ENCODE data around the gene KCNB1.

Gene KCNB1

DNA sequence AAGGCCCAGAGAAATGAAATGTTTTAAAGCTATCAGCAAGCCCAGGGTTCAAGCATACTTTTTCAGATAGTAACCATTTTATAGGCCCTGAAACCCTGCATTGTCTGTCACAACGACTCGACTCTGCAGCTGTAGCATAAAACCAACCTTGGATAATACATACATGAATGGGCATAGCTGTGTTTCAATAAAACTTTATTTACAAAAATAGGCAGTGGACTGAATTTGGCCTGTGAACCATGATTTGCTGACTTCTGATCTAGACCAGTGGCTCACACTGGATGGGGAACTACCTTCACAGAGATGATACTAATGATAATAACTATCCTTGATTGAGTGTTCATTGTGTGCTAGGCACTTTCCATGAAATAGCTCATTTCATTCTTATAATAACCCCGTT lies 107.3 kb downstream of the KCNB1 start:
- no peaks in the 10 kb centered on the region for H3K27me3 ChIP-seq
- peaks cover 3% of the 10 kb centered on the region; the same call in 1 of the 2 replicates for H3K4me1 ChIP-seq
- no peak overlapping the region for H3K4me3 ChIP-seq (ENCODE audit: low read depth, low read length)
- no peak for DNase-seq
- H3K9me3 ChIP-seq, result no peaks in the 10 kb centered on the region
- TF ChIP-seq, protein P1, sequence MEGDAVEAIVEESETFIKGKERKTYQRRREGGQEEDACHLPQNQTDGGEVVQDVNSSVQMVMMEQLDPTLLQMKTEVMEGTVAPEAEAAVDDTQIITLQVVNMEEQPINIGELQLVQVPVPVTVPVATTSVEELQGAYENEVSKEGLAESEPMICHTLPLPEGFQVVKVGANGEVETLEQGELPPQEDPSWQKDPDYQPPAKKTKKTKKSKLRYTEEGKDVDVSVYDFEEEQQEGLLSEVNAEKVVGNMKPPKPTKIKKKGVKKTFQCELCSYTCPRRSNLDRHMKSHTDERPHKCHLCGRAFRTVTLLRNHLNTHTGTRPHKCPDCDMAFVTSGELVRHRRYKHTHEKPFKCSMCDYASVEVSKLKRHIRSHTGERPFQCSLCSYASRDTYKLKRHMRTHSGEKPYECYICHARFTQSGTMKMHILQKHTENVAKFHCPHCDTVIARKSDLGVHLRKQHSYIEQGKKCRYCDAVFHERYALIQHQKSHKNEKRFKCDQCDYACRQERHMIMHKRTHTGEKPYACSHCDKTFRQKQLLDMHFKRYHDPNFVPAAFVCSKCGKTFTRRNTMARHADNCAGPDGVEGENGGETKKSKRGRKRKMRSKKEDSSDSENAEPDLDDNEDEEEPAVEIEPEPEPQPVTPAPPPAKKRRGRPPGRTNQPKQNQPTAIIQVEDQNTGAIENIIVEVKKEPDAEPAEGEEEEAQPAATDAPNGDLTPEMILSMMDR (IDR thresholded peaks at IDR 0.05; ENCODE audit: low read depth, low read length), result no peak
- no peaks in the 10 kb centered on the region for H3K36me3 ChIP-seq

DNA sequence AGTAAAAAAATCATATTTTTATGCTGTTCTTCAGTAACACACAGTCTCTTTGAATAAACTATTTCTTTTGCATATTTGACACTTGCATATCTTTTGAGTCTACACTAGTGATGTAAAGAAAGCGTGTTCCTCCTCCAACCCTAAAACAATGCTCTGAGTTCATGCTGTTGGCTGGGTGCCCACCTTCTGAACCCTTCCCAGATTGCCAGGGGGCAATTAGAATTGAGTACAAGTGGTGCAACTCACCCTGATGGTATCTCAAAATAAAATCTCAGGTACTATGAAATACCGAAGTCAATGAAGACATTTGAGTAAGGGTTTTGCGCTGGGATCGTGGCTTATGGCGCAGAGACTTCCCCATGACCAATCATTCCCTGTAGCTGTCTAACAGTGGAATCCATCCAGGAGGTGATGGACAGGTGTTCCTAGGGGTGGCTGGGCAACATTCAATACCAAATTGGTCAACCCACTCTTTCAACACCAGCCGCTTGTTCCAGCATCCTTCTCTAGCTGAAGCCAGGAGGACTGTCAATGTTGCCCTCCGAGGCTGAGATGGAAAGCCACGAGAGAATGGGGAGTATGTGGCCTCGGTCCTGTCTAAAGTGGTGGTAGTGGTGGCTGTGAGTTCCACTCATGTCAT lies 110.3 kb downstream of the KCNB1 start:
- Histone ChIP-seq H3K4me3 (ENCODE audit: low read depth, low read length) (no peak overlapping the region), H3K9me3 (no peaks in the 10 kb centered on the region), H3K27me3 (no peaks in the 10 kb centered on the region), H3K4me1 (peaks cover 5% of the 10 kb centered on the region; the same call in 1 of the 2 replicates), H3K36me3 (no peaks in the 10 kb centered on the region)
- no peak for DNase-seq
- TF ChIP-seq, protein P1 (IDR thresholded peaks at IDR 0.05; ENCODE audit: low read depth, low read length), result no peak

DNA sequence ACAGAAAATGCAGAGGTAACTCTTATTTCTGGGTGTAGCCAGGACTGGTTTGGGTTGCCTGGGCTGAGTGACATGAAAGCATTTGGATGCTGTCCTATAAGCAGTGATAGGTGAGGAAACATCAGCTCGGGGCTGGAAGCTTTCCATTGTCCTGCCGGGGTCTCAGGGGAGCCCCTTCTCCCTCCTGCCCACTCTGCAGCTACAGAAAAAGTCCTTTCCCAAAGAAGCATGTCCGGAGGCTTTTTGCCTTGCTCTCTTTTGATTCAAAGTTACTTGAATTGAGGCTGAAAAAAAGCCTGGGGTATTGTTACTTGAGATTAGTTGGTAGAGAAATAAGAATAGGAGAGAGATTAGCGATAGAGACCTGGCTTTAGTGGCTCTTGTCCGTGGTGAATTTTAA lies 113.9 kb downstream of the KCNB1 start:
- no peaks in the 10 kb centered on the region for H3K27me3 ChIP-seq
- H3K9me3 ChIP-seq, result no peaks in the 10 kb centered on the region
- TF ChIP-seq, protein P1 (IDR thresholded peaks at IDR 0.05; ENCODE audit: low read depth, low read length), result no peak
- H3K4me1 ChIP-seq, result peaks cover 20% of the 10 kb centered on the region
- no peak overlapping the region for H3K4me3 ChIP-seq (ENCODE audit: low read depth, low read length)
- H3K36me3 ChIP-seq, result no peaks in the 10 kb centered on the region
- no peak for DNase-seq

DNA sequence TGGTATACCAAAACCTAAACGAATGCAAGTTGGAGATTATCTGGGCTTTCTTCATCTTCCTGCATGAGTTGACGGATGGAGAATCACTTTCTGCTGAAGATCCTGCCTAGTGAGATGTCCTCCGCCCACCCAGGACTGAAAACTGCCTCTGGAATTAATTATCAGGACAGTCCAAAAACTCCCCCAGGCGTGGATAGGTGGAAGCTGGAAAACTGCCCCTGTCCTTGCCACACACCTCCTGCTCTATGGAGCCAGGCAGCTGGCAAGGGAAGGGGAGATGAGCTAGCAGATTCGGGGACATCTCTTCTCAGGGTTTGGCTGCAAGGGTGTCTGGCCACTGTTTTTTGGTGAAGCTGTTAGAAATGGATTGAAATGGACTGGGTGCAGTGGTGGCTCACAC lies 115.4 kb downstream of the KCNB1 start:
- H3K36me3 ChIP-seq, result no peaks in the 10 kb centered on the region
- DNase-seq, result peak; percentile 56
- no peaks in the 10 kb centered on the region for H3K27me3 ChIP-seq
- H3K9me3 ChIP-seq, result no peaks in the 10 kb centered on the region
- H3K4me1 ChIP-seq, result peaks cover 18% of the 10 kb centered on the region
- no peak overlapping the region; the same call in 1 of the 2 replicates for H3K4me3 ChIP-seq (ENCODE audit: low read depth, low read length)
- TF ChIP-seq, protein P1 (IDR thresholded peaks at IDR 0.05; ENCODE audit: low read depth, low read length), result no peak

DNA sequence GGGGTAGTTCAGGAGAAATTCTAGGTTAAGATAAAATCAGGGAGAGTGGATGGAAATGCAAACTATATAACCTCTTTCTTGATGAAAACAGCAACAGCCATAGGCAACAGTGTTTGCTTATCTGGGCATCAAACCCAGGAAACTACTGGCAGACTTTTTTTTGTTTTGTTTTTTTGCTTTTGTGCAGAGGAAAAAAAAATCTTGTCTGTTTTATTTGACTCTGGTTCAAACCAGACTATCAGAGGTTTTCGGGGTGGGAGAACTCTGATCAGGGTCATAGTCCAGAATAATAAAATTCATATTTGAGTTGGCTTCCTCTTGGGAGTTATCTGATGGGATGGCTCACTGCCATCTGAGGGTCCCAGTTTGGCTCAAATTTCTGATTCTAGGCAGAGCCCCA lies 115.8 kb downstream of the KCNB1 start:
- H3K27me3 ChIP-seq, result no peaks in the 10 kb centered on the region
- no peak for DNase-seq
- TF ChIP-seq, protein P1 (IDR thresholded peaks at IDR 0.05; ENCODE audit: low read depth, low read length), result no peak

DNA sequence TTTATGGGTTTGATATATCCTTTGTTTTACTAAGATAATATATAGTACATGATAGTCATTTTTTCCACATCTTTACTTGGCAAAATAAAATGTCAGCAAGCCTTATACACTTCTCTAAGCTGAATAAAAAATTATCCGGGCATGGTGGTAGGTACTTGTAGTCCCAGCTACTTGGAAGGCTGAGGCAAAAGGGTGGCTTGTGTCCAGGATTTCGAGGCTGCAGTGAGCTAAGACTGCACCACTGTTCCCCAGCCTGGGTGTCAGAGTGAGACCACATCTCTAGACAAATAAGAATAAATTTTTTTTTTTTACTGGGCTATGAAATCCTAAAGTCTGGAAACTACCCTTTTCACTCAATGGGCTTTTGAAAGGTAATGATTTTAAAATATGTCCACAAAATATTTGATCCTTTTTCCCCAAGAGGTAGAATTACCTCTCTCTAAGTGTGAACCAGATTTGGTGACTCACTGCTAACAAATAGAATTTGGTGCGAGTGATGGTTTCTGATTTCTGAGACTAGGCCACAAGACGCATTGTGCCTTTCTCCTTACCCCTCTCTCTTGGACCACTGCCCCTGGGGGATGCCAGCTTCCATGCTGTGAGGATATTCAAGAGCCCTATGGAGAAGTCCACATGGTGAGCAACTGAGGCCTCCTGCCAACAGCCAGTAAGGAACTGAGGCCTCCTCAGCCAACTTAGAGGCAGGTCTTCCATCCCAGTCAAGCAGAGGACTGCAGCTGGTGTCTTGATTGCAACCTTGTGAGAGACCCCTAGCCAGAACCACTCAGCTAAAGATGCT lies 120.4 kb downstream of the KCNB1 start:
- TF ChIP-seq, protein P1 (IDR thresholded peaks at IDR 0.05; ENCODE audit: low read depth, low read length), result no peak
- Histone ChIP-seq H3K4me1 (peaks cover 13% of the 10 kb centered on the region), H3K36me3 (no peaks in the 10 kb centered on the region), H3K27me3 (no peaks in the 10 kb centered on the region), H3K4me3 (ENCODE audit: low read depth, low read length) (no peak overlapping the region), H3K9me3 (no peaks in the 10 kb centered on the region)
- DNase-seq, result no peak

More for the DNA sequence above, 115.8 kb downstream of the KCNB1 start:
- H3K4me3 ChIP-seq (ENCODE audit: low read depth, low read length), result no peak overlapping the region
- peaks cover 17% of the 10 kb centered on the region for H3K4me1 ChIP-seq
- no peaks in the 10 kb centered on the region for H3K9me3 ChIP-seq
- no peaks in the 10 kb centered on the region for H3K36me3 ChIP-seq
